Measurements from ENCODE around the gene ZC3H18.

DNA sequence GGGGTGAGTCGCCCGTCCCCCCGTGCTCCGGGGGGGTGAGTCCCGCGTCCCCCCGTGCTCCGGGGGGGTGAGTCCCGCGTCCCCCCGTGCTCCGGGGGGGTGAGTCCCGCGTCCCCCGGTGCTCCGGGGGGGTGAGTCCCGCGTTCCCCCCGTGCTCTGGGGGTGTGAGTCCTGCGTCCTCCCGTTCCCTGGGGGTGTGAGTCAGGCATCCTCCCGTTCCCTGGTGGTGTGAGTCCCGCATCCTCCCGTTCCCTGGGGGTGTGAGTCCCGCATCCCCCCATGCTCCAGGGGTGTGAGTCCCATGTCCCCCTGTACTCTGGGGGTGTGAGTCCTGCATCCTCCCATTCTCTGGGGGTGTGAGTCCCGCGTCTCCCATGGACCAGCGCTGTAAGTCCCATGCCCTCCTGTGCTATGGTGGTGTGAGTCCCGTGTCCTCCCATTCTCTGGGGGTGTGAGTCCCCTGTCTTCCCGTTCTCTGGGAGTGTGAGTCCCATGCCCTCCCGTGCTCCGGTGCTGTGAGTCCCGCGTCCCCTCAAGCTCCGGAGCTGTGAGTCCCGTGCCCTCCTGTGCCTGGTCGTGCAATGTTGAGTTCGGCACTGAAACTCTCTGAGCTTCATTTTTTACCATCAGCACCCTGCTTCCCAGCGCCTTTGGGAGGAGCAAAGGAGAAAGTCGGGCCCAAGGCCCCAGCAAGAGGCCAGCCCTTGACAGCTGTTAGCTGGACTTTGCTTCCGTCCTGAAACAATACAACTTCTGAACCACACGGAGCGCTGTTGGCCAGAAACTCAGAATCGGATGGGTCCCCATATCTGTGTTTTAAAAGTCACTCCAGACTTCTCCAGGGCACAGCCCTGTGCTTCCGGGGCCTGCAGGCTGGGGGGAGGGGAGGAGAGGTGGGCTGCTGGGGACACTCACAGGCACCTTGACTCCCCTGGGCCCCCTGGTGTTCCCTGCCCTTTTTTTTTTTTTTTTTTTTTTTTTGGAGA lies 11.5 kb upstream of the ZC3H18 start:
- TF ChIP-seq CTCF (IDR thresholded peaks at IDR 0.05; ENCODE audit: low read depth, low read length) (peak; percentile 51), POLR2A (IDR thresholded peaks at IDR 0.05; ENCODE audit: extremely low read depth, insufficient read length) (no peak)
- TF ChIP-seq, protein P1, sequence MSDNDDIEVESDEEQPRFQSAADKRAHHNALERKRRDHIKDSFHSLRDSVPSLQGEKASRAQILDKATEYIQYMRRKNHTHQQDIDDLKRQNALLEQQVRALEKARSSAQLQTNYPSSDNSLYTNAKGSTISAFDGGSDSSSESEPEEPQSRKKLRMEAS (IDR thresholded peaks at IDR 0.05; ENCODE audit: low read depth, low read length), result no peak

Measured in NB4 (cell line).